ENCODE results near the gene MADD. TPM values are rescaled to one million over a fixed set of nuclear protein-coding genes. Genes with fewer than 3 reads are reported as not detected.
"Not testable (repeated sequence)": the region's sequence is repeated elsewhere in the genome, so short reads cannot be mapped to it uniquely, and the experiment has no call there.

The MADD gene
- total RNA-seq, 2 experiments from 2014 or later = 58.2 to 62.1 TPM

GRCh38 chr11:47305734-47306483, 36.0 kb downstream of the MADD start:
- DNase-seq = no peak
- peaks cover 10% of the 10 kb centered on the region for H3K4me1 Mint-ChIP-seq (ENCODE audit: low read depth)
- no peaks in the 10 kb centered on the region for H3K27me3 Mint-ChIP-seq
- H3K9me3 Mint-ChIP-seq = peaks cover 7% of the 10 kb centered on the region
- intact Hi-C loops (cut with micrococcal nuclease) = no loop called here
- no peak overlapping the region for H3K27ac Mint-ChIP-seq
- ChIA-PET CTCF (no interaction called here), POLR2A (no interaction called here)
- no peak overlapping the region for H3K4me3 Mint-ChIP-seq
- H3K36me3 Mint-ChIP-seq = peaks cover 47% of the 10 kb centered on the region

- DNase-seq = no peak
- Mint-ChIP-seq H3K36me3 (peaks cover 49% of the 10 kb centered on the region), H3K4me3 (no peak overlapping the region), H3K9me3 (peaks cover 7% of the 10 kb centered on the region), H3K27me3 (no peaks in the 10 kb centered on the region), H3K27ac (no peak overlapping the region), H3K4me1 (ENCODE audit: low read depth) (peaks cover 10% of the 10 kb centered on the region)
- POLR2A ChIA-PET = interaction anchor here (0.6 kb wide), 1 partner anchor 8 kb away, joined by 3 read pairs; no protein-coding TSS in a partner anchor
- intact Hi-C loops (cut with micrococcal nuclease) = no loop called here
- CTCF ChIA-PET = interaction anchor here (0.5 kb wide), 1 partner anchor 123 kb away, joined by 3 read pairs; no protein-coding TSS in a partner anchor
Measured at GRCh38 chr11:47306484-47306844, 36.5 kb downstream of the MADD start.

GRCh38 chr11:47308050-47308823, 38.3 kb downstream of the MADD start:
- CTCF ChIA-PET = no interaction called here
- Mint-ChIP-seq H3K27ac (no peak overlapping the region), H3K36me3 (peaks cover 32% of the 10 kb centered on the region), H3K4me3 (no peak overlapping the region), H3K9me3 (no peaks in the 10 kb centered on the region), H3K4me1 (ENCODE audit: low read depth) (no peaks in the 10 kb centered on the region), H3K27me3 (no peaks in the 10 kb centered on the region)
- POLR2A ChIA-PET = no interaction called here
- intact Hi-C loops (cut with micrococcal nuclease) = no loop called here
- no peak for DNase-seq

GRCh38 chr11:47314992-47315391, 45.1 kb downstream of the MADD start:
- Mint-ChIP-seq H3K9me3 (no peaks in the 10 kb centered on the region), H3K27me3 (no peaks in the 10 kb centered on the region), H3K36me3 (peaks cover 22% of the 10 kb centered on the region), H3K4me3 (no peak overlapping the region), H3K4me1 (ENCODE audit: low read depth) (peaks cover 9% of the 10 kb centered on the region), H3K27ac (no peak overlapping the region)
- DNase-seq = no peak
- intact Hi-C loops (cut with micrococcal nuclease) = no loop called here
- ChIA-PET CTCF (interaction anchor here (0.6 kb wide), 1 partner anchor 305 kb away, joined by 5 read pairs; no protein-coding TSS in a partner anchor), POLR2A (no interaction called here)

- CTCF ChIA-PET; intact Hi-C loops (cut with micrococcal nuclease); H3K27ac Mint-ChIP-seq: not testable (repeated sequence)
Measured at GRCh38 chr11:47316501-47316900, 46.6 kb downstream of the MADD start.

GRCh38 chr11:47317064-47317828, 47.3 kb downstream of the MADD start:
- Mint-ChIP-seq H3K27me3 (no peaks in the 10 kb centered on the region), H3K4me3 (no peak overlapping the region), H3K27ac (peak overlapping the region; percentile 50), H3K9me3 (no peaks in the 10 kb centered on the region), H3K4me1 (ENCODE audit: low read depth) (peaks cover 9% of the 10 kb centered on the region), H3K36me3 (peaks cover 17% of the 10 kb centered on the region)
- POLR2A ChIA-PET = no interaction called here
- no peak for DNase-seq
- CTCF ChIA-PET = no interaction called here
- intact Hi-C loops (cut with micrococcal nuclease) = no loop called here

More at GRCh38 chr11:47316501-47316900, 46.6 kb downstream of the MADD start:
- H3K4me3 Mint-ChIP-seq; H3K9me3 Mint-ChIP-seq; H3K4me1 Mint-ChIP-seq (ENCODE audit: low read depth); H3K27me3 Mint-ChIP-seq; DNase-seq; POLR2A ChIA-PET: not testable (repeated sequence)
- peaks cover 17% of the 10 kb centered on the region for H3K36me3 Mint-ChIP-seq

GRCh38 chr11:47318166-47318565, 48.2 kb downstream of the MADD start:
- no peak overlapping the region for H3K4me3 Mint-ChIP-seq
- CTCF ChIA-PET = no interaction called here
- H3K36me3 Mint-ChIP-seq = peaks cover 17% of the 10 kb centered on the region
- DNase-seq = no peak
- peaks cover 9% of the 10 kb centered on the region for H3K4me1 Mint-ChIP-seq (ENCODE audit: low read depth)
- intact Hi-C loops (cut with micrococcal nuclease) = no loop called here
- POLR2A ChIA-PET = interaction anchor here (0.7 kb wide), 1 partner anchor 89 kb away, joined by 4 read pairs; no protein-coding TSS in a partner anchor
- H3K9me3 Mint-ChIP-seq = no peaks in the 10 kb centered on the region
- H3K27me3 Mint-ChIP-seq = no peaks in the 10 kb centered on the region
- H3K27ac Mint-ChIP-seq = no peak overlapping the region

- CTCF ChIA-PET = interaction anchor here (1.0 kb wide), 1 partner anchor 50 kb away, joined by 3 read pairs; no protein-coding TSS in a partner anchor
- H3K27me3 Mint-ChIP-seq = no peaks in the 10 kb centered on the region
- DNase-seq = no peak
- no peak overlapping the region for H3K27ac Mint-ChIP-seq
- no peaks in the 10 kb centered on the region for H3K4me1 Mint-ChIP-seq (ENCODE audit: low read depth)
- POLR2A ChIA-PET = no interaction called here
- intact Hi-C loops (cut with micrococcal nuclease) = no loop called here
- H3K36me3 Mint-ChIP-seq = peaks cover 12% of the 10 kb centered on the region
- H3K4me3 Mint-ChIP-seq = no peak overlapping the region
- no peaks in the 10 kb centered on the region for H3K9me3 Mint-ChIP-seq
Measured at GRCh38 chr11:47324520-47324919, 54.6 kb downstream of the MADD start.

GRCh38 chr11:47325271-47326041, 55.5 kb downstream of the MADD start:
- Mint-ChIP-seq H3K4me1 (ENCODE audit: low read depth) (no peaks in the 10 kb centered on the region), H3K9me3 (no peaks in the 10 kb centered on the region), H3K4me3 (no peak overlapping the region), H3K27me3 (no peaks in the 10 kb centered on the region), H3K27ac (no peak overlapping the region), H3K36me3 (peaks cover 12% of the 10 kb centered on the region)
- CTCF ChIA-PET = interaction anchor here (1.0 kb wide), 1 partner anchor 49 kb away, joined by 3 read pairs; no protein-coding TSS in a partner anchor
- POLR2A ChIA-PET = no interaction called here
- no peak for DNase-seq
- intact Hi-C loops (cut with micrococcal nuclease) = no loop called here

GRCh38 chr11:47326198-47326597, 56.3 kb downstream of the MADD start:
- no peaks in the 10 kb centered on the region for H3K9me3 Mint-ChIP-seq
- ChIA-PET CTCF (no interaction called here), POLR2A (no interaction called here)
- H3K27ac Mint-ChIP-seq = no peak overlapping the region
- H3K4me3 Mint-ChIP-seq = no peak overlapping the region
- no peaks in the 10 kb centered on the region for H3K27me3 Mint-ChIP-seq
- peaks cover 12% of the 10 kb centered on the region for H3K36me3 Mint-ChIP-seq
- intact Hi-C loops (cut with micrococcal nuclease) = no loop called here
- no peaks in the 10 kb centered on the region for H3K4me1 Mint-ChIP-seq (ENCODE audit: low read depth)
- no peak for DNase-seq

GRCh38 chr11:47327025-47327424, 57.1 kb downstream of the MADD start:
- no peaks in the 10 kb centered on the region for H3K9me3 Mint-ChIP-seq
- no peak overlapping the region for H3K4me3 Mint-ChIP-seq
- peaks cover 12% of the 10 kb centered on the region for H3K36me3 Mint-ChIP-seq
- H3K27me3 Mint-ChIP-seq = no peaks in the 10 kb centered on the region
- CTCF ChIA-PET = interaction anchor here (1.0 kb wide), 1 partner anchor 47 kb away, joined by 4 read pairs; no protein-coding TSS in a partner anchor
- H3K27ac Mint-ChIP-seq = no peak overlapping the region
- POLR2A ChIA-PET = no interaction called here
- intact Hi-C loops (cut with micrococcal nuclease) = no loop called here
- DNase-seq = no peak
- no peaks in the 10 kb centered on the region for H3K4me1 Mint-ChIP-seq (ENCODE audit: low read depth)

Measured in activated CD4-positive, alpha-beta memory T cell treated with anti-CD3 and anti-CD28 coated beads for 36 hours (primary cell).